ENCODE measurements around the gene ERVW-1. TPM values are rescaled to one million over a fixed set of nuclear protein-coding genes. Genes with fewer than 3 reads are reported as not detected.

Gene ERVW-1
- polyA plus RNA-seq, 1 donor (not counting 4 experiments of a cell fraction or from before 2014, with no cell fraction given) = not detected

DNA sequence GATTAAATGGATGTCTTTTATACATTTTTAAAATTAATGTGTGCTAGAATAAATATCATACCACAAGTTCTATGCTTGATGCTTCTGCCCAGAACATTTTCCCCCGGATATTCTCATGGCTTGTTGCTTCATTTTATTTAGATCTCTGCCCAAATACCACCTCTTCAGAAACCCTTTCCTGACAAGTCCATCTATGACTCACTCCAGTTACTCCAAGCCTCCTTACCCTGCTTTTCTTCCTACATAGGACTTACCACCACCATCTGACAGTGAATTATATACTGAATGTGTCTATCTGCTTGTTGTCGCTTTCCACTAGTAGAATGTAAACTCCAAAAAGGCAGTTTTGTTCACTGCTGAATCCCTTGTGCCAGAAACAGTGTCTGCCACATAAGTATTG is 19.1 kb upstream of the ERVW-1 start:
- Histone ChIP-seq H3K79me2 (ENCODE audit: control insufficient read depth, insufficient read depth, low read length) (no peaks in the 10 kb centered on the region), H3K9me3 (ENCODE audit: control insufficient read depth, low read depth, low read length) (no peaks in the 10 kb centered on the region), H3K27ac (ENCODE audit: control insufficient read depth, insufficient read depth, low read length) (no peak overlapping the region), H4K20me1 (ENCODE audit: control insufficient read depth, extremely low read depth, insufficient read depth, low read length) (no peaks in the 10 kb centered on the region), H3K9ac (ENCODE audit: control insufficient read depth, extremely low read depth, insufficient read depth, low read length) (no peak overlapping the region), H3K36me3 (ENCODE audit: control insufficient read depth in 2 of 2, extremely low read depth in 1 of 2, insufficient read depth in 2 of 2, low read length in 2 of 2) (peaks cover 1 to 4% of the 10 kb centered on the region in 2 experiments), H3K9me1 (ENCODE audit: control insufficient read depth, extremely low read depth, insufficient read depth, low read length) (no peaks in the 10 kb centered on the region), H3K4me2 (ENCODE audit: control insufficient read depth, extremely low read depth, insufficient read depth, low read depth, low read length) (no peak overlapping the region), H3K4me1 (ENCODE audit: control insufficient read depth, extremely low read depth, insufficient read depth, low read length) (no peaks in the 10 kb centered on the region), H3K4me3 (ENCODE audit: control insufficient read depth in 2 of 3, extremely low read depth in 1 of 3, insufficient read depth in 2 of 3, low read depth in 1 of 3, low read length in 3 of 3) (no peak overlapping the region), H3K27me3 (ENCODE audit: control insufficient read depth, extremely low read depth, insufficient read depth, low read length) (no peaks in the 10 kb centered on the region), H2AFZ (ENCODE audit: control insufficient read depth, low read length) (no peak overlapping the region)
- dilution Hi-C loops (cut with MboI; ENCODE audit: extremely low pct_ligation_motif_present, low sequenced_read_pairs) = no loop called here
- TF ChIP-seq, protein P1, sequence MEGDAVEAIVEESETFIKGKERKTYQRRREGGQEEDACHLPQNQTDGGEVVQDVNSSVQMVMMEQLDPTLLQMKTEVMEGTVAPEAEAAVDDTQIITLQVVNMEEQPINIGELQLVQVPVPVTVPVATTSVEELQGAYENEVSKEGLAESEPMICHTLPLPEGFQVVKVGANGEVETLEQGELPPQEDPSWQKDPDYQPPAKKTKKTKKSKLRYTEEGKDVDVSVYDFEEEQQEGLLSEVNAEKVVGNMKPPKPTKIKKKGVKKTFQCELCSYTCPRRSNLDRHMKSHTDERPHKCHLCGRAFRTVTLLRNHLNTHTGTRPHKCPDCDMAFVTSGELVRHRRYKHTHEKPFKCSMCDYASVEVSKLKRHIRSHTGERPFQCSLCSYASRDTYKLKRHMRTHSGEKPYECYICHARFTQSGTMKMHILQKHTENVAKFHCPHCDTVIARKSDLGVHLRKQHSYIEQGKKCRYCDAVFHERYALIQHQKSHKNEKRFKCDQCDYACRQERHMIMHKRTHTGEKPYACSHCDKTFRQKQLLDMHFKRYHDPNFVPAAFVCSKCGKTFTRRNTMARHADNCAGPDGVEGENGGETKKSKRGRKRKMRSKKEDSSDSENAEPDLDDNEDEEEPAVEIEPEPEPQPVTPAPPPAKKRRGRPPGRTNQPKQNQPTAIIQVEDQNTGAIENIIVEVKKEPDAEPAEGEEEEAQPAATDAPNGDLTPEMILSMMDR (optimal IDR thresholded peaks at IDR 0.05 in 1 of 3, IDR thresholded peaks at IDR 0.05 in 1 of 3, conservative IDR thresholded peaks at IDR 0.05 in 1 of 3; ENCODE audit: extremely low read depth in 1 of 3, insufficient read depth in 2 of 3, low read length in 3 of 3) = no peak
- no peak for TF ChIP-seq EZH2 (IDR thresholded peaks at IDR 0.05; ENCODE audit: low read length)
- no peak for FAIRE-seq
- no peak for DNase-seq (ENCODE audit: low read depth, low spot score)

DNA sequence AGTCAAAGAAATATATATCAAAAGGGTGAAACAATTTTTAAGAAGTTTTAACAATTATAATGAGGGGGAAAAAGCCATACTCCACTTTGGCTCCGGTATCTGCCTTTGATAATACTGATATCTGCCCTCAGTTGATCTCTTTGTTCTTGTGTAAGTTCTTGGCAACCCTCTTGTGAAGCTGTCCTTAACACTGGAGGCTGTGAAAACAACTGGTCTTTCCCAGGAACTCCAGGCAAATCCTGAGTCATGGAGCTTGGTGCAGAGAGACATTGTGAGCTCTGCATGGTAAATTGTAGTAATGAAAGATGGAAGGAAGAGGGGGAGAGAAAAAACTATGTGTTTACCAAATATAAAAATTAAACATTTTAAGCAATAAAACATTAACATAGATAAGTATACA is 11.9 kb upstream of the ERVW-1 start:
- no peak overlapping the region for H3K27ac ChIP-seq (ENCODE audit: control insufficient read depth, insufficient read depth, low read length)
- no peak overlapping the region for H3K4me3 ChIP-seq (ENCODE audit: control insufficient read depth in 2 of 3, extremely low read depth in 1 of 3, insufficient read depth in 2 of 3, low read depth in 1 of 3, low read length in 3 of 3)
- no peak overlapping the region for H3K4me2 ChIP-seq (ENCODE audit: control insufficient read depth, extremely low read depth, insufficient read depth, low read depth, low read length)
- H3K9me3 ChIP-seq (ENCODE audit: control insufficient read depth, low read depth, low read length) = no peaks in the 10 kb centered on the region
- H3K27me3 ChIP-seq (ENCODE audit: control insufficient read depth, extremely low read depth, insufficient read depth, low read length) = no peaks in the 10 kb centered on the region
- dilution Hi-C loops (cut with MboI; ENCODE audit: extremely low pct_ligation_motif_present, low sequenced_read_pairs) = no loop called here
- peaks cover 0 to 8% of the 10 kb centered on the region in 2 experiments for H3K36me3 ChIP-seq (ENCODE audit: control insufficient read depth in 2 of 2, extremely low read depth in 1 of 2, insufficient read depth in 2 of 2, low read length in 2 of 2)
- no peak for DNase-seq (ENCODE audit: low read depth, low spot score)
- no peaks in the 10 kb centered on the region for H4K20me1 ChIP-seq (ENCODE audit: control insufficient read depth, extremely low read depth, insufficient read depth, low read length)
- no peak overlapping the region for H3K9ac ChIP-seq (ENCODE audit: control insufficient read depth, extremely low read depth, insufficient read depth, low read length)
- no peak overlapping the region for H2AFZ ChIP-seq (ENCODE audit: control insufficient read depth, low read length)
- no peak for FAIRE-seq
- no peaks in the 10 kb centered on the region for H3K4me1 ChIP-seq (ENCODE audit: control insufficient read depth, extremely low read depth, insufficient read depth, low read length)
- TF ChIP-seq, protein P1 (optimal IDR thresholded peaks at IDR 0.05 in 1 of 3, IDR thresholded peaks at IDR 0.05 in 1 of 3, conservative IDR thresholded peaks at IDR 0.05 in 1 of 3; ENCODE audit: extremely low read depth in 1 of 3, insufficient read depth in 2 of 3, low read length in 3 of 3) = no peak
- no peak for TF ChIP-seq EZH2 (IDR thresholded peaks at IDR 0.05; ENCODE audit: low read length)
- H3K9me1 ChIP-seq (ENCODE audit: control insufficient read depth, extremely low read depth, insufficient read depth, low read length) = no peaks in the 10 kb centered on the region
- H3K79me2 ChIP-seq (ENCODE audit: control insufficient read depth, insufficient read depth, low read length) = no peaks in the 10 kb centered on the region

All from keratinocyte (primary cell).